ENCODE data around the gene HAUS3. TPM values are rescaled to one million over a fixed set of nuclear protein-coding genes. Genes with fewer than 3 reads are reported as not detected.

Gene HAUS3
- total RNA-seq, 1 experiment from 2014 or later = 17.3 TPM

DNA sequence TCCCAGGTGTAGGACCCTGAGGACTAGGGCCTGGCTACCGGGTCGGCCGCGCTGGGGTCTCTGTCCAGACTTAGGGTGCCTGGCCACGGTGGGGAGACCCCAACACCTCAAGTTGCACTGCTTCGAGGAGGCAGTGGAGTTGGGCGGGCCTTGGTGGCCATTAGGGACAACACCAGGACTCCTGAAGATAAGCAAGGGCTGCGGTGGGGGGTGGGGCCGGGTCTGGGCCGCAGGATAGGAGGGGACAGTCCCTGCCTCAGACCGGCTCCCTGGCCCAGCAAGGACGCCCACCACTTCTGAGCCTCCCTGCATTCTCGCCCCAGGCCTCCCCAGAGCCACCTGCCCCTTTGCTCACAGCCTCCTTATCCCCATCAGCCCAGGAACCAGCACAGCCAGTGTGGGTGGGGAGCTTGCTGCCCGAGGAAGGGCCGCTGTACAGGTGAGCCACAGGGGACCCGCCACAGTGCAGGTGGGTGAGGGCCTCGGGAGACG is 25.4 kb upstream of the HAUS3 start:
- ChIA-PET POLR2A (no interaction called here), RAD21 (ENCODE audit: low non-redundant PET in 1 of 2, low total read pairs in 2 of 2, uncharacterized antibody in 2 of 2, unreplicated experiment in 2 of 2) (no interaction called here), CTCF (no interaction called here)
- no TSS peak for BruUV-seq (replicated peaks)
- DNase-seq (ENCODE audit: low read depth, low spot score) (no peak), ATAC-seq (no peak)
- Histone ChIP-seq H3K9me3 (ENCODE audit: control insufficient read depth in 1 of 2, insufficient read depth in 1 of 2, low read depth in 1 of 2, low read length in 2 of 2) (no peaks in the 10 kb centered on the region), H3K27ac (ENCODE audit: low read depth, low read length) (no peak overlapping the region), H4K20me1 (ENCODE audit: insufficient read depth) (no peaks in the 10 kb centered on the region), H3K4me2 (ENCODE audit: low read length) (no peak overlapping the region), H2AFZ (ENCODE audit: low read depth, low read length, poor library complexity, severe bottlenecking) (no peak overlapping the region), H3K27me3 (ENCODE audit: insufficient read depth, low read length) (no peaks in the 10 kb centered on the region), H3K4me1 (ENCODE audit: control insufficient read depth in 1 of 2, insufficient read depth in 2 of 2, low read length in 2 of 2) (peaks cover 4 to 6% of the 10 kb centered on the region in 2 experiments; a peak in 2 of 4 replicates), H3K9ac (ENCODE audit: low read length) (no peak overlapping the region), H3K36me3 (ENCODE audit: control insufficient read depth in 1 of 2, insufficient read depth in 2 of 2, low read length in 2 of 2) (no peaks in the 10 kb centered on the region), H3K4me3 (replicated peaks in 1 of 2; ENCODE audit: low read depth in 1 of 2, low read length in 2 of 2) (no peak overlapping the region), H3K79me2 (ENCODE audit: insufficient read depth, low read length) (no peaks in the 10 kb centered on the region), H3K9me2 (ENCODE audit: insufficient read depth) (no peaks in the 10 kb centered on the region)
- TF ChIP-seq ZFX (IDR thresholded peaks at IDR 0.05) (no peak), EZH2phosphoT487 (IDR thresholded peaks at IDR 0.05; ENCODE audit: borderline replicate concordance) (no peak), ZNF274 (IDR thresholded peaks at IDR 0.05; ENCODE audit: low read depth, low read length) (no peak), RAD21 (IDR thresholded peaks at IDR 0.05; ENCODE audit: low read depth) (no peak), SP1 (IDR thresholded peaks at IDR 0.05; ENCODE audit: low read depth) (no peak), JUND (IDR thresholded peaks at IDR 0.05) (no peak), EZH2 (IDR thresholded peaks at IDR 0.05) (no peak), SIN3A (IDR thresholded peaks at IDR 0.05; ENCODE audit: low read depth) (no peak), CBX3 (IDR thresholded peaks at IDR 0.05; ENCODE audit: low read depth) (no peak), POLR2A (IDR thresholded peaks at IDR 0.05; ENCODE audit: borderline replicate concordance, extremely low read depth, insufficient read depth, insufficient read length) (no peak), EGR1 (IDR thresholded peaks at IDR 0.05; ENCODE audit: low read depth) (no peak), TCF7L2 (IDR thresholded peaks at IDR 0.05; ENCODE audit: borderline replicate concordance, extremely low read depth, insufficient read depth, insufficient read length) (no peak), YY1 (IDR thresholded peaks at IDR 0.05; ENCODE audit: extremely low read depth, insufficient replicate concordance, low read depth, low read length) (no peak), POLR2AphosphoS5 (IDR thresholded peaks at IDR 0.05; ENCODE audit: low read depth, low read length) (no peak), FOSL1 (IDR thresholded peaks at IDR 0.05; ENCODE audit: low read depth) (no peak)
- TF ChIP-seq, protein P1, sequence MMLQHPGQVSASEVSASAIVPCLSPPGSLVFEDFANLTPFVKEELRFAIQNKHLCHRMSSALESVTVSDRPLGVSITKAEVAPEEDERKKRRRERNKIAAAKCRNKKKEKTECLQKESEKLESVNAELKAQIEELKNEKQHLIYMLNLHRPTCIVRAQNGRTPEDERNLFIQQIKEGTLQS (IDR thresholded peaks at IDR 0.05) = no peak
- TF ChIP-seq, protein P2, sequence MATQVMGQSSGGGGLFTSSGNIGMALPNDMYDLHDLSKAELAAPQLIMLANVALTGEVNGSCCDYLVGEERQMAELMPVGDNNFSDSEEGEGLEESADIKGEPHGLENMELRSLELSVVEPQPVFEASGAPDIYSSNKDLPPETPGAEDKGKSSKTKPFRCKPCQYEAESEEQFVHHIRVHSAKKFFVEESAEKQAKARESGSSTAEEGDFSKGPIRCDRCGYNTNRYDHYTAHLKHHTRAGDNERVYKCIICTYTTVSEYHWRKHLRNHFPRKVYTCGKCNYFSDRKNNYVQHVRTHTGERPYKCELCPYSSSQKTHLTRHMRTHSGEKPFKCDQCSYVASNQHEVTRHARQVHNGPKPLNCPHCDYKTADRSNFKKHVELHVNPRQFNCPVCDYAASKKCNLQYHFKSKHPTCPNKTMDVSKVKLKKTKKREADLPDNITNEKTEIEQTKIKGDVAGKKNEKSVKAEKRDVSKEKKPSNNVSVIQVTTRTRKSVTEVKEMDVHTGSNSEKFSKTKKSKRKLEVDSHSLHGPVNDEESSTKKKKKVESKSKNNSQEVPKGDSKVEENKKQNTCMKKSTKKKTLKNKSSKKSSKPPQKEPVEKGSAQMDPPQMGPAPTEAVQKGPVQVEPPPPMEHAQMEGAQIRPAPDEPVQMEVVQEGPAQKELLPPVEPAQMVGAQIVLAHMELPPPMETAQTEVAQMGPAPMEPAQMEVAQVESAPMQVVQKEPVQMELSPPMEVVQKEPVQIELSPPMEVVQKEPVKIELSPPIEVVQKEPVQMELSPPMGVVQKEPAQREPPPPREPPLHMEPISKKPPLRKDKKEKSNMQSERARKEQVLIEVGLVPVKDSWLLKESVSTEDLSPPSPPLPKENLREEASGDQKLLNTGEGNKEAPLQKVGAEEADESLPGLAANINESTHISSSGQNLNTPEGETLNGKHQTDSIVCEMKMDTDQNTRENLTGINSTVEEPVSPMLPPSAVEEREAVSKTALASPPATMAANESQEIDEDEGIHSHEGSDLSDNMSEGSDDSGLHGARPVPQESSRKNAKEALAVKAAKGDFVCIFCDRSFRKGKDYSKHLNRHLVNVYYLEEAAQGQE (IDR thresholded peaks at IDR 0.05; ENCODE audit: low read depth) = no peak
- TF ChIP-seq, protein P3, sequence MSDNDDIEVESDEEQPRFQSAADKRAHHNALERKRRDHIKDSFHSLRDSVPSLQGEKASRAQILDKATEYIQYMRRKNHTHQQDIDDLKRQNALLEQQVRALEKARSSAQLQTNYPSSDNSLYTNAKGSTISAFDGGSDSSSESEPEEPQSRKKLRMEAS (IDR thresholded peaks at IDR 0.05) = no peak
- intact Hi-C loops (cut with micrococcal nuclease) = no loop called here
